NCI-H2029 treated with DMSO at 0.1 percent for 48 hours (cell line): ENCODE data around the gene WDR12.
"Not testable (repeated sequence)": the region's sequence is repeated elsewhere in the genome, so short reads cannot be mapped to it uniquely, and the experiment has no call there.

Experiments
- DNase-seq: peaks from one replicate; lab custom pipeline; 2025; lab: John Stamatoyannopoulos, UW

The WDR12 gene

DNA sequence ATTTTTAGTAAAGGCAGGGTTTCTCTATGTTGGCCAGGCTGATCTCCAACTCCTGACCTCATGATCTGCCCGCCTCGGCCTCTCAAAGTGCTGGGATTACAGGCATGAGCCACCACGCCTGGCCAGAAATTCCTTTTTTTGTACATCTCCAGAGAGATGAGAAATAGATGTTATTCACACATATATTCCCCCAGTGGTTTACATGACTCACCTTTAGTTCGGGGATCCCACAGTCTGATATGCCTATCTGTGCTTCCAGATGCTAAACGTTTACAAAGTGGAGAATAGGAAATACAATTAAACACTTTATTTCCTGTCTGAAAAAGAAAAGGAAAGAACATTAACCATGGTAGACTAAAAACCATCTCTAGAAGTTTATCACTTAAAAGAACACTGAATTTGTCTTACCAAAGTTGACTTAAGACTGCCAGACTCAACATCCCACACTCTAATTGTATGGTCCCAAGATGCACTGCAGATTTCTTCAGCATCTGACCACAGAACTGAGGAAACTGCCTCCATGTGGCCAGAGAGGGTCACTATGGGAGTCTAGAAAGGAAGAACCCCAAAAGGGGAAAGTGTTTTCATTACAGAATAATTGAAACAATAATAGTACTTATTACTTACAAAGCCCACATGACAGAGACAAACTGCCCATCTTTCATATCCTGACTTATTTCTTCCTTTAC lies 27.3 kb downstream of the WDR12 start:
- no peak for DNase-seq

DNA sequence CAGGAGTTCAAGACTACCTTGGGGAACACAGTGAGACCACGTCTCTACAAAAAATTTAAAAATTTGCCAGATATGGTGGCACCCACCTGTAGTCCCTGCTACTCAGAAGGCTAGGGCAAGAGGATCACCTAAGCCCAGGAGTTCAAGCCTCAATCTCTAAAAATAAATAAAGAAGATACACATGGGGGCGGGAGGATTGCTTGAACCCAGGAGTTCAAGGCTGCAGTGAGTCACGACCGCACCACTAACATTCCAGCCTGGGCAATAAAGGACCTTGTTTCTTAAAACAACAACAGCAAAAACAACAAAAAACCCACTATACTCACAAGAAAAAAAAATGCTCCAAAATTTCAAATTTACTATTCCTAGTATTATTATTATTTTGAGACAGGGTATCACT lies 29.9 kb downstream of the WDR12 start:
- DNase-seq: no peak

DNA sequence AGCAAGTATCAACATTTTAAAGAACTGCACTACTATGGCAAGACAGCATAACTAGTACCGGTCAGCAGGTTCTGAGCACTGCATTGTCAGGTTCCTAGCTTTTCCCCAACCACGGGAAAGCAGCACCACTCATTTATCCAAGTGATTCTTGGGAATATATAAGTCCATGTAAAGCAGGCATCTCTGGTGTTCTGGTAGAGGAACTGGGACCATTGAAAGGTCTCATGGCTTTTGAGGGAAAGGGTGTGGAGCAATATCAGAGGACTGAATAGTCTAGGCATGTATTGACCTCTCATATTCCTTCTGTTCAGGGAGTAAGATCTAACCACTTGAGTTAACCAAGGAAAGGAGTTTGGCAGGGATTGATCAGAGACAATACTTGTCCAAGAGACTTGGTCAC lies 33.8 kb downstream of the WDR12 start:
- DNase-seq: no peak

GRCh38 chr2:202871300-202872141 lies 40.0 kb downstream of the WDR12 start, which contains the start of gene ICA1L:
ICA1L (minus strand) TSS chr2:202871766; CDS start chr2:202829009, 42,757 bp downstream.
- DNase-seq: no peak

GRCh38 chr2:202870431-202871299 lies 40.8 kb downstream of the WDR12 start:
- DNase-seq: peak; percentile 83

DNA sequence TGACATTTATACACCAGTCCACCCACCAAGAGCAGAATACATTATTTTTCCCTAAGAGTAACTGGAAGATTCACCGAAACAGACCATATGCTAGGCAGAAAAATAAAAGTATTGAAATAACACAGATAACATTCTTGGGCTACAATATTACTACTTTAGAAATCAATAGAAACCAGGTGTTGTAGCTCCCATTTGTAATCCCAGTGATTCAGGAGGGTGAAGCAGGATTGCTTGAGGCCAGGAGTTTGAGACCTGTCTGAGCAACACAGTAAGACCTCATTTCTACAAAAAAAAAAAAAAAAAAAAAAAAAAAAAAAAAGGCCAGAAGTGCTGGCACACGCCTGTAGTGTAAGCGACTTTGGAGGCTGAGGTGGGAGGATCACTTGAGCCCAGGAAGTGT lies 49.5 kb downstream of the WDR12 start:
- no peak for DNase-seq

DNA sequence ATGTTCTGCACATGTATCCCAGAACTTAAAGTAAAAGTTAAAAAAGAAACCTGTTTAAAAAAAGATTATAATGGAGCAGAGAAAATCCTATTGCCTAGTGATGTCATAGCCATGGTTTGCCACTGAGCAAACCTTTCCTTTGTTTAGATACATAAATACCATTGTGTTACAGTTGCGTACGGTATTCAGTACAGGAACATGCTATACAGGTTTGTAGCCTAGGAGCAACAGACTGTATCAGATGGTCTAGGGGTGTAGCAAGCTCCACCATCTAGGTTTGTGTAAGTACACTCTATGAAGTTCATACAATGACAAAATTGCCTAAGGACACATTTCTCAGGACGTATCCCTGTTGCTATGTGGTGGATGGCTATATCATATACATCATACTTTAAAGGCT lies 52.9 kb downstream of the WDR12 start:
- DNase-seq: no peak

GRCh38 chr2:202849343-202849742 lies 62.1 kb downstream of the WDR12 start:
- DNase-seq: not testable (repeated sequence)

- no peak for DNase-seq
Observed at GRCh38 chr2:202848813-202849212, 62.7 kb downstream of the WDR12 start.

- no peak for DNase-seq
Observed at GRCh38 chr2:202847693-202848524, 63.6 kb downstream of the WDR12 start.

DNA sequence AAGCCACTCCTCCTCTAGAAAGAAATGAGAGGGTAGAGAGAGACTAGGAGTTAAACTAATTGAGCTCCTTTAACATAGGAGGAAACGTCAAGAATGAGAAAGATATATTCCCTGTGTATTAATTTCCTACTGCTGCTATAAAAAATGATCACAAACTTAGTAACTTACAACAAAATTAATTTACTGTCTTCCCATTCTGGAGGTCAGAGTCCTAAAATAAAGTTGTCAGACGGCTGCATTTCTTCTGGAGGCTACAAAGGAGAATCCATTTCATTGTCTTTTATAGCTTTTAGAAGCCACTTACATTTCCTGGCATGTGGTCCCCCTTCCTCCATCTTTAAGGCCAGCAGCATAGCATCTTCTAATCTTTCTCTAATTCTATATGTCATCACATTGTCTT lies 66.8 kb downstream of the WDR12 start:
- DNase-seq: no peak

DNA sequence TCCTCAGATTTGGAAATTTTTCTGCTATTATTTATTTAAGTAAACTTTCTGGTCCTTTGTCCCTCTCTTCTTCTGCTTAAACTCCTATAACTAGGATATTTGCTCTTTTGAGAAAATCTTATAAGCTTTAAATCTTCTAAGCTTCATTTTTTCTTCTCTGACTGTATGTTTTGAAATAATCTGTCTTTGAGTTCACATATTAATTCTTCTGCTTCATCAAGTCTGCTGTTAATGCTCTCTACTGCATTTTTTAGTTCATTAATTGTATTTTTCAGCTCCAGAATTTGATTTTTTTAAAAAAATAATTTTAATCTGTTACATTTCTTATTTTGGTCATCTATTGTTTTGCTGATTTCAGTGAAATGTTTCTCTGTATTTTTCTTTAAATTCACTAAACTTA lies 68.8 kb downstream of the WDR12 start:
- no peak for DNase-seq

GRCh38 chr2:202841090-202841867 lies 70.2 kb downstream of the WDR12 start:
- no peak for DNase-seq

- peak; percentile 30 for DNase-seq
Observed at GRCh38 chr2:202831242-202832220, 79.9 kb downstream of the WDR12 start.

- no peak for DNase-seq
Observed at GRCh38 chr2:202824901-202825300, 86.6 kb downstream of the WDR12 start.
